NK-92 (cell line): ENCODE measurements around the gene KCNS1.

ENCODE experiments used
- DNase-seq: peaks from one replicate; lab custom pipeline; 2025; ENCODE audit not compliant: unreplicated experiment; lab: John Stamatoyannopoulos, UW

Gene KCNS1

GRCh38 chr20:45109634-45110033 lies 8.7 kb upstream of the KCNS1 start:
- no peak for DNase-seq

GRCh38 chr20:45105317-45105716 lies 4.4 kb upstream of the KCNS1 start:
- no peak for DNase-seq

- no peak for DNase-seq
Observed at GRCh38 chr20:45104786-45105185, 3.9 kb upstream of the KCNS1 start.

GRCh38 chr20:45103072-45103471 lies 2.1 kb upstream of the KCNS1 start:
- no peak for DNase-seq

GRCh38 chr20:45101333-45101850 lies 465 bp upstream of the KCNS1 start:
- DNase-seq: no peak

GRCh38 chr20:45098103-45098773 lies 2.7 kb downstream of the KCNS1 start:
- no peak for DNase-seq

- DNase-seq: no peak
Observed at GRCh38 chr20:45097485-45098102, 3.3 kb downstream of the KCNS1 start.

- DNase-seq: no peak
Observed at GRCh38 chr20:45096781-45097180, 4.1 kb downstream of the KCNS1 start.

GRCh38 chr20:45095805-45096238 lies 5.1 kb downstream of the KCNS1 start:
- DNase-seq: no peak

GRCh38 chr20:45094864-45095574 lies 5.9 kb downstream of the KCNS1 start:
- DNase-seq: no peak

GRCh38 chr20:45094201-45094600 lies 6.7 kb downstream of the KCNS1 start:
- no peak for DNase-seq

GRCh38 chr20:45092898-45093297 lies 8.0 kb downstream of the KCNS1 start:
- no peak for DNase-seq

GRCh38 chr20:45091366-45091765 lies 9.6 kb downstream of the KCNS1 start:
- no peak for DNase-seq

- no peak for DNase-seq
Observed at GRCh38 chr20:45090481-45090880, 10.4 kb downstream of the KCNS1 start.

- no peak for DNase-seq
Observed at GRCh38 chr20:45088247-45088646, 12.7 kb downstream of the KCNS1 start.

GRCh38 chr20:45087814-45088213 lies 13.1 kb downstream of the KCNS1 start:
- DNase-seq: no peak

- no peak for DNase-seq
Observed at GRCh38 chr20:45087097-45087790, 13.7 kb downstream of the KCNS1 start.

GRCh38 chr20:45085867-45086266 lies 15.1 kb downstream of the KCNS1 start:
- no peak for DNase-seq

- no peak for DNase-seq
Observed at GRCh38 chr20:45085289-45085688, 15.6 kb downstream of the KCNS1 start.

- DNase-seq: no peak
Observed at GRCh38 chr20:45083127-45083526, 17.8 kb downstream of the KCNS1 start.

GRCh38 chr20:45082468-45082867 lies 18.5 kb downstream of the KCNS1 start:
- no peak for DNase-seq
